Mammary epithelial cell (primary cell): ENCODE results near the gene FABP3.

Source experiments
- EZH2 ChIP-seq: IDR thresholded peaks from 2 replicates; pipeline ENCODE4 v1.6.1; 2012; ENCODE audit warnings: low read length, inconsistent platforms, borderline replicate concordance
- TF ChIP-seq, protein P1 (sequence below), 2 donors: IDR thresholded peaks in 1 of 2; conservative IDR thresholded peaks in 1 of 2; 2 replicates each; pipeline ENCODE4 v1.5.1; 2011 to 2012; ENCODE audit warnings: inconsistent platforms in 2 of 2, low read length in 2 of 2, mild to moderate bottlenecking in 2 of 2, control low read depth in 1 of 2, low read depth in 1 of 2; ENCODE audit not compliant: insufficient read depth in 1 of 2; ENCODE audit errors: extremely low read depth in 1 of 2

- no peak for TF ChIP-seq EZH2
- TF ChIP-seq, protein P1, sequence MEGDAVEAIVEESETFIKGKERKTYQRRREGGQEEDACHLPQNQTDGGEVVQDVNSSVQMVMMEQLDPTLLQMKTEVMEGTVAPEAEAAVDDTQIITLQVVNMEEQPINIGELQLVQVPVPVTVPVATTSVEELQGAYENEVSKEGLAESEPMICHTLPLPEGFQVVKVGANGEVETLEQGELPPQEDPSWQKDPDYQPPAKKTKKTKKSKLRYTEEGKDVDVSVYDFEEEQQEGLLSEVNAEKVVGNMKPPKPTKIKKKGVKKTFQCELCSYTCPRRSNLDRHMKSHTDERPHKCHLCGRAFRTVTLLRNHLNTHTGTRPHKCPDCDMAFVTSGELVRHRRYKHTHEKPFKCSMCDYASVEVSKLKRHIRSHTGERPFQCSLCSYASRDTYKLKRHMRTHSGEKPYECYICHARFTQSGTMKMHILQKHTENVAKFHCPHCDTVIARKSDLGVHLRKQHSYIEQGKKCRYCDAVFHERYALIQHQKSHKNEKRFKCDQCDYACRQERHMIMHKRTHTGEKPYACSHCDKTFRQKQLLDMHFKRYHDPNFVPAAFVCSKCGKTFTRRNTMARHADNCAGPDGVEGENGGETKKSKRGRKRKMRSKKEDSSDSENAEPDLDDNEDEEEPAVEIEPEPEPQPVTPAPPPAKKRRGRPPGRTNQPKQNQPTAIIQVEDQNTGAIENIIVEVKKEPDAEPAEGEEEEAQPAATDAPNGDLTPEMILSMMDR (conservative IDR thresholded peaks at IDR 0.05 in 1 of 2, IDR thresholded peaks at IDR 0.05 in 1 of 2; ENCODE audit: extremely low read depth in 1 of 2, insufficient read depth in 1 of 2, low read depth in 1 of 2, low read length in 2 of 2), result no peak
These were observed 20.6 kb upstream of the FABP3 start for GRCh38 chr1:31393463-31393862.
